Thymus (tissue), 11 donors: ENCODE data around the gene KCNIP3. TPM values are rescaled to one million over a fixed set of nuclear protein-coding genes. Genes with fewer than 3 reads are reported as not detected.

Experiments
- DNase-seq, 9 donors: peaks; one replicate each; pipeline ENCODE4 v3.0.0-alpha.2; 2013; ENCODE audit warnings: low spot score in 9 of 9, low read depth in 6 of 9, missing footprints in 1 of 9
- H3K27ac ChIP-seq, 2 donors: one replicate each; pipeline ENCODE4 v1.5.1; 2013; ENCODE audit warnings: control low read depth in 1 of 2, low read depth in 1 of 2, low read length in 1 of 2, mild to moderate bottlenecking in 1 of 2, moderate library complexity in 1 of 2
- H3K27me3 ChIP-seq, 2 donors: one replicate each; pipeline ENCODE4 v1.5.1; 2013; ENCODE audit warnings: low read length in 1 of 2; ENCODE audit not compliant: control insufficient read depth in 2 of 2, insufficient read depth in 1 of 2
- H3K36me3 ChIP-seq, 2 donors: one replicate each; pipeline ENCODE4 v1.5.1; 2013; ENCODE audit warnings: low read length in 1 of 2, mild to moderate bottlenecking in 1 of 2, moderate library complexity in 1 of 2; ENCODE audit not compliant: control insufficient read depth in 2 of 2, insufficient read depth in 2 of 2
- H3K4me1 ChIP-seq, 2 donors: one replicate each; pipeline ENCODE4 v1.5.1; 2013; ENCODE audit warnings: low read length in 2 of 2; ENCODE audit not compliant: control insufficient read depth in 2 of 2, insufficient read depth in 2 of 2
- H3K4me3 ChIP-seq, 2 donors: one replicate each; pipeline ENCODE4 v1.5.1; 2013; ENCODE audit warnings: low read length in 2 of 2, control low read depth in 1 of 2, mild to moderate bottlenecking in 1 of 2
- H3K9me3 ChIP-seq, 2 donors: one replicate each; pipeline ENCODE4 v1.5.1; 2013; ENCODE audit warnings: low read length in 1 of 2, mild to moderate bottlenecking in 1 of 2; ENCODE audit not compliant: control insufficient read depth in 2 of 2, insufficient read depth in 1 of 2
- WGBS: extraction: QIAGEN DNeasy Blood & Tissue Kit; methylation state at CpG from one replicate; pipeline ENCODE4 v1.1.7; 2013; 5-methylcytosine and 5-hydroxymethylcytosine counted together
- polyA plus RNA-seq: library from polyadenylated mRNA; stranded (reverse); fragments of 200-250 nt; gene quantifications from one replicate; pipeline ENCODE4 v1.2.3, GENCODE V29; 2013
- total RNA-seq: library from RNA; stranded (reverse); fragments of 120-200 nt; gene quantifications from one replicate; pipeline ENCODE4 v1.2.4, GENCODE V29; 2013
- donor health status: healthy.

The KCNIP3 gene
- total and polyA plus RNA-seq, 2 donors, result 5.3 to 21.4 TPM

GRCh38 chr2:95278051-95278471 is 19.1 kb upstream of the KCNIP3 start:
- H3K27ac ChIP-seq, result no peak overlapping the region

GRCh38 chr2:95278637-95279225 is 18.4 kb upstream of the KCNIP3 start:
- Histone ChIP-seq H3K4me3 (no peak overlapping the region), H3K36me3 (no peaks in the 10 kb centered on the region), H3K9me3 (no peaks in the 10 kb centered on the region), H3K27me3 (no peaks in the 10 kb centered on the region), H3K27ac (no peak overlapping the region), H3K4me1 (peaks cover 0 to 3% of the 10 kb centered on the region in 2 donors)
- no peak for DNase-seq
- WGBS, result 96% methylated on average over 12 of the region's 12 CpGs

More at GRCh38 chr2:95278051-95278471, 19.1 kb upstream of the KCNIP3 start:
- no peak overlapping the region for H3K4me3 ChIP-seq
- peaks cover 0 to 3% of the 10 kb centered on the region in 2 donors for H3K4me1 ChIP-seq
- no peaks in the 10 kb centered on the region for H3K27me3 ChIP-seq
- WGBS, result 97% methylated on average over 7 of the region's 7 CpGs
- no peaks in the 10 kb centered on the region for H3K9me3 ChIP-seq
- no peak for DNase-seq
- no peaks in the 10 kb centered on the region for H3K36me3 ChIP-seq

DNA sequence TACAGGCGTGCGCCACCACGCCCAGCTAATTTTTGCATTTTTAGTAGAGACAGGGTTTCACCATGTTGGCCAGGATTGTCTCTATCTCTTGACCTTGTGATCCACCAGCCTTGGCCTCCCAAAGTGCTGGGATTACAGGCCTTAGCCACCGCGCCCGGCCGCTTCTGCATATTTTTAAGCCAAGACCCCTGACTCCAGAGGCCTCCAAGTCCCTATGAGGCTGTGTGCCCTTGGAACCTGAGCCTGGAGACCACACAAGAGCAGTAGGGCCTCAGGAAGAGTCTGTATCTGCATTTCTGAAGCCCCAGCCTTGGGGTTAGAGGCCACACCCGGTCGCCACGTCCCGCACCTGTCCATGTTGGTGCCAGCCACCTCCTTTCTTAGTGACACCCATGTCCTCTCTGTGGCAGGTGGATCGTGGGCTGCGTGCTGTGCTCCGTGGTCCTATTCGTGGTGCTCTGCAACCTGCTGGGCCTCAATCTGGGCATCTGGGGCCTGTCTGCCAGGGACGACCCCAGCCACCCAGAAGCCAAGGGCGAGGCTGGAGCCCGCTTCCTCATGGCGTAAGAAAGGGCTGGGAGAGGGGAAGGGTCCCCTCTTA is 17.6 kb upstream of the KCNIP3 start:
- DNase-seq, result no peak

GRCh38 chr2:95281071-95281470 is 16.1 kb upstream of the KCNIP3 start:
- no peak for DNase-seq
- no peaks in the 10 kb centered on the region for H3K4me1 ChIP-seq
- no peaks in the 10 kb centered on the region for H3K36me3 ChIP-seq
- WGBS, result 91% methylated on average over 8 of the region's 8 CpGs
- H3K27me3 ChIP-seq, result no peaks in the 10 kb centered on the region
- no peaks in the 10 kb centered on the region for H3K9me3 ChIP-seq
- H3K27ac ChIP-seq, result no peak overlapping the region
- H3K4me3 ChIP-seq, result no peak overlapping the region

More for the DNA sequence above, 17.6 kb upstream of the KCNIP3 start:
- WGBS, result 98% methylated on average over 19 of the region's 19 CpGs
- Histone ChIP-seq H3K36me3 (no peaks in the 10 kb centered on the region), H3K4me1 (no peaks in the 10 kb centered on the region), H3K9me3 (no peaks in the 10 kb centered on the region), H3K4me3 (no peak overlapping the region), H3K27ac (no peak overlapping the region), H3K27me3 (no peaks in the 10 kb centered on the region)

DNA sequence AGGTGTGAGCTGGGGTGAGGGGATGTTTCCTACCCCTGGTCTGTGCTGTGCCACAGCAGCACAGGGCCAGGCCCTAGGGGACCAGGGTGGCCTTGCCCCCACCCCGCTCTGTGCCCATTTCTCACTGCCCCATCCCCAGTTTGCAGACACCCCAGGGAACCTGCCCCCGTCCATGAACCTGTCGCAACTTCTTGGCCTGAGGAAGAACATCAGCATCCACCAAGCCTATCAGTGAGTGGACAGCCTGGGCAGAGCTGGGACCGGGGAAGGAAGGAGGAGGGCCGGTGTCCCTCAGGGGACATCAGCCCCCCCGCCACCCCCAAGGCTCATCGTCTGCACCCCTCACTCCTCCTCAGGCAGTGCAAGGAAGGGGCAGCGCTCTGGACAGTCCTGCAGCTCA is 15.4 kb upstream of the KCNIP3 start:
- Histone ChIP-seq H3K4me3 (no peak overlapping the region), H3K27ac (no peak overlapping the region), H3K27me3 (no peaks in the 10 kb centered on the region), H3K9me3 (no peaks in the 10 kb centered on the region), H3K4me1 (no peaks in the 10 kb centered on the region), H3K36me3 (no peaks in the 10 kb centered on the region)
- WGBS, result 96% methylated on average over 8 of the region's 8 CpGs
- no peak for DNase-seq

GRCh38 chr2:95282458-95282857 is 14.7 kb upstream of the KCNIP3 start:
- no peaks in the 10 kb centered on the region for H3K36me3 ChIP-seq
- 70% methylated on average over 3 of the region's 3 CpGs for WGBS
- H3K4me3 ChIP-seq, result no peak overlapping the region
- no peaks in the 10 kb centered on the region for H3K4me1 ChIP-seq
- no peak overlapping the region for H3K27ac ChIP-seq
- H3K9me3 ChIP-seq, result no peaks in the 10 kb centered on the region
- H3K27me3 ChIP-seq, result no peaks in the 10 kb centered on the region
- no peak for DNase-seq

- Histone ChIP-seq H3K4me1 (no peaks in the 10 kb centered on the region), H3K27ac (no peak overlapping the region), H3K27me3 (no peaks in the 10 kb centered on the region), H3K9me3 (no peaks in the 10 kb centered on the region), H3K36me3 (no peaks in the 10 kb centered on the region), H3K4me3 (no peak overlapping the region)
- 98% methylated on average over 4 of the region's 4 CpGs for WGBS
- DNase-seq, result no peak
These were observed 13.6 kb upstream of the KCNIP3 start for GRCh38 chr2:95283562-95283961.

- no peak overlapping the region for H3K27ac ChIP-seq
- 94% methylated on average over 13 of the region's 13 CpGs for WGBS
- H3K4me3 ChIP-seq, result no peak overlapping the region
- H3K4me1 ChIP-seq, result no peaks in the 10 kb centered on the region
- no peaks in the 10 kb centered on the region for H3K36me3 ChIP-seq
- no peak for DNase-seq
- no peaks in the 10 kb centered on the region for H3K27me3 ChIP-seq
- peaks cover 0 to 3% of the 10 kb centered on the region in 2 donors for H3K9me3 ChIP-seq
These were observed 12.1 kb upstream of the KCNIP3 start for GRCh38 chr2:95284886-95285541.

DNA sequence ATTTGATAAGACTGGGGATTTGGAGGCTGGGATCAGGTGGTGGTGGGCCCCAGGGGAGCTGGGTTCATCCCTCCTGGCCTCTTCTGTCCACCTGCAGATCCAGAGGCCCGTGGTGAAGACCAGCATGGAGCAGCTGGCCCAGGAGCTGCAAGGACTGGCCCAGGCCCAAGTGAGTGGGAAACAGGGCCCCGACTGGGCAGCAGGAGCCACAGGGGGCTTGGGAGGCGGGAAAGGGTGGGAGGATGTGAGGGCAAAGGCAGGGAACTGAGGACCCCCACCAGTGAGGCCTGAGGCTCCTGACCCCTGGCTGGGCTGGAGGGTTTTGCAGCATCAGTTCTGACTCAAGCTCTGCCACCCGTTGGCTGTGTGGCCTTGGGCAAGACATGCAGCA is 11.6 kb upstream of the KCNIP3 start:
- DNase-seq, result no peak
- 70% methylated on average over 4 of the region's 4 CpGs for WGBS
- Histone ChIP-seq H3K4me3 (no peak overlapping the region), H3K36me3 (no peaks in the 10 kb centered on the region), H3K9me3 (peaks cover 0 to 8% of the 10 kb centered on the region in 2 donors), H3K27me3 (no peaks in the 10 kb centered on the region), H3K27ac (no peak overlapping the region), H3K4me1 (no peaks in the 10 kb centered on the region)
